HEK293T (cell line): ENCODE measurements around the gene ZBTB25.

ENCODE experiments used
- SP1 ChIP-seq: fragments of 450-650 bp; IDR thresholded peaks from 2 replicates; pipeline ENCODE4 v1.6.1; 2017
- TF ChIP-seq, protein P1 (sequence below): fragments of 450-650 bp; IDR thresholded peaks from 2 replicates; pipeline ENCODE4 v1.6.1; 2016

DNA sequence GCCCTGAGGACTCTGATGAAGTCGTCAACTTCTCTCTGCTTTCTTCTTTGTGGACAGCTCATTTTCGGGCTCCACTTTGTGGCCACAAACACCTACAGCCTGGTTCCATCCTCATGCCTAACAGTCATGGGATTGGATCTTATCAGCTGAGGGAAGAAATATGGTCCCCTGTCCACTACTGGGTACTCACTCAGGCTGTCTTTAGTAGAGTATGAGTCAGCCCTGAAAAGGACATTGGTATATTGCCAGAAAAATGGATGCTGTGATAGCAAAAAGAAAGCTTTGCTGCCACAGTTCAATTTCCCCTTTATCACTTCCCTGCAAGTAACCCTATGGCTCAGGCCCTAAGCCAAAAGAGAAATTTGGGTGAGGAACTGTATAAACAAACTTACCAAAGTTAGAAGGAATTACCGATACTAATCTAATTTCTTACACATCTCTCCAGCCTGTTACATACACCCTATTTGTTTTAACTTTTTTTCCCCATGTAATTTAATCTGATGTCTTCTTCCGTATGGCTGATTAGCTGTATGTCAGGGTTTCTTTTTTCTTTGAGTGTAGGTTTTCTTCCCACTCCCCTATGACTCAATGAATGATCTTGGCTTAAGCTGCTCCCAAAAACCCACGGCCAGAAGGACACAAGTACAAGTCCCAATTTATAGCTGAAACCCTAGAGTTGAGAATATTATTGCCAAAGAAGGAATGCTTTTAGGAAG lies 86.4 kb downstream of the ZBTB25 start:
- TF ChIP-seq SP1, result no peak
- TF ChIP-seq, protein P1, sequence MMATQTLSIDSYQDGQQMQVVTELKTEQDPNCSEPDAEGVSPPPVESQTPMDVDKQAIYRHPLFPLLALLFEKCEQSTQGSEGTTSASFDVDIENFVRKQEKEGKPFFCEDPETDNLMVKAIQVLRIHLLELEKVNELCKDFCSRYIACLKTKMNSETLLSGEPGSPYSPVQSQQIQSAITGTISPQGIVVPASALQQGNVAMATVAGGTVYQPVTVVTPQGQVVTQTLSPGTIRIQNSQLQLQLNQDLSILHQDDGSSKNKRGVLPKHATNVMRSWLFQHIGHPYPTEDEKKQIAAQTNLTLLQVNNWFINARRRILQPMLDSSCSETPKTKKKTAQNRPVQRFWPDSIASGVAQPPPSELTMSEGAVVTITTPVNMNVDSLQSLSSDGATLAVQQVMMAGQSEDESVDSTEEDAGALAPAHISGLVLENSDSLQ, result no peak
